HepG2 (cell line): ENCODE results near the gene NAA16. TPM values are rescaled to one million over a fixed set of nuclear protein-coding genes. Genes with fewer than 3 reads are reported as not detected.

Experiments
- ATAC-seq: fragments of 200-7000 bp; cut with Tn5 transposase; 3 replicates; pipeline ENCODE4 v1.9.1; 2020; ENCODE audit warnings: mild to moderate bottlenecking, moderate library complexity
- BruUV-seq: library from RNA; stranded (reverse); fragments of 400-500 nt; replicated peaks from 2 replicates; lab custom pipeline; 2021; lab: Mats Ljungman, UMichigan
- CTCF ChIA-PET: fragments of 300-600 bp; formaldehyde crosslinking; extraction: SDS; loops from one replicate; lab custom pipeline; 2021; ENCODE audit warnings: low total read pairs, inconsistent platforms, low intra/inter-chr PET ratio; lab: Yijun Ruan, JAX
- POLR2A ChIA-PET: fragments of 350-600 bp; sonication (Branson Sonifier 250); formaldehyde crosslinking; loops from one replicate; lab custom pipeline; 2020; ENCODE audit warnings: antibody characterized with exemption, inconsistent platforms; lab: Yijun Ruan, JAX
- DNase-seq: peaks from one replicate; pipeline ENCODE4 v3.0.0-alpha.2; 2015; ENCODE audit warnings: low spot score
- FAIRE-seq: peaks from 3 replicates; lab custom pipeline; 2011; peaks lifted over from hg19 to GRCh38; lab: Jason Lieb, UNC
- H2AFZ ChIP-seq: one replicate; pipeline ENCODE4 v1.6.1; 2011; ENCODE audit warnings: low read length, inconsistent platforms
- H3K27ac ChIP-seq: fragments of 300-600 bp; 3 replicates; pipeline ENCODE4 v1.8.0; 2011; ENCODE audit warnings: mixed run types, mild to moderate bottlenecking, mixed read lengths, low read length, inconsistent platforms; ENCODE audit not compliant: insufficient read depth; ENCODE audit errors: extremely low read length
- H3K27me3 ChIP-seq, 2 experiments: fragments of 200-600 bp in 1 of 2; 2 replicates in 1 of 2; 3 replicates in 1 of 2; pipeline versions ENCODE4 v1.6.0 to v1.8.0; 2011; ENCODE audit warnings: low read length in 2 of 2, mild to moderate bottlenecking in 2 of 2, moderate library complexity in 2 of 2, inconsistent platforms in 1 of 2; ENCODE audit not compliant: insufficient read depth in 2 of 2, control insufficient read depth in 1 of 2
- H3K36me3 ChIP-seq, 2 experiments: fragments of 200-600 bp in 1 of 2; replicated peaks in 1 of 2; 2 replicates in 1 of 2; 3 replicates in 1 of 2; pipeline versions ENCODE4 v1.5.1 to v1.8.0; 2011; ENCODE audit warnings: low read length in 2 of 2, inconsistent platforms in 1 of 2; ENCODE audit not compliant: insufficient read depth in 2 of 2, control insufficient read depth in 1 of 2
- H3K4me1 ChIP-seq: 2 replicates; pipeline ENCODE4 v1.5.1; 2012; ENCODE audit warnings: low read length, inconsistent platforms; ENCODE audit not compliant: insufficient read depth
- H3K4me2 ChIP-seq: 2 replicates; pipeline ENCODE4 v1.6.0; 2011; ENCODE audit warnings: low read depth, low read length, inconsistent platforms
- H3K4me3 ChIP-seq, 3 experiments: fragments of 200-600 bp in 1 of 3; sonication (generic), shearing (Covaris generic) in 1 of 3; replicated peaks in 1 of 3; 2 replicates each; pipeline ENCODE4 v1.5.1; 2011 to 2016; ENCODE audit warnings: low read length in 3 of 3, inconsistent platforms in 2 of 3, low read depth in 2 of 3, mild to moderate bottlenecking in 2 of 3, control low read depth in 1 of 3, mixed read lengths in 1 of 3; ENCODE audit not compliant: insufficient read depth in 1 of 3
- H3K79me2 ChIP-seq: one replicate; pipeline ENCODE4 v1.6.1; 2011; ENCODE audit warnings: low read length, inconsistent platforms; ENCODE audit not compliant: insufficient read depth
- H3K9ac ChIP-seq: 2 replicates; pipeline ENCODE4 v1.6.0; 2011; ENCODE audit warnings: mild to moderate bottlenecking, low read depth, low read length, inconsistent platforms; ENCODE audit not compliant: insufficient read depth
- H3K9me3 ChIP-seq: 2 replicates; pipeline ENCODE4 v1.5.1; 2012; ENCODE audit warnings: mild to moderate bottlenecking, low read length
- H4K20me1 ChIP-seq: 2 replicates; pipeline ENCODE4 v1.6.0; 2011; ENCODE audit warnings: inconsistent platforms, mild to moderate bottlenecking, low read length, moderate library complexity; ENCODE audit not compliant: insufficient read depth
- EED ChIP-seq: sonication (generic); formaldehyde crosslinking; IDR thresholded peaks from 2 replicates; pipeline ENCODE4 v1.5.0; 2020; ENCODE audit warnings: mild to moderate bottlenecking, missing genetic modification reagents
- HOMEZ ChIP-seq: IDR thresholded peaks from 2 replicates; pipeline ENCODE4 v1.6.1; 2016; ENCODE audit warnings: low read depth
- HOXA5 ChIP-seq: sonication (generic); formaldehyde crosslinking; IDR thresholded peaks from 2 replicates; pipeline ENCODE4 v1.4.0; 2020; ENCODE audit warnings: missing genetic modification reagents
- KLF12 ChIP-seq: sonication (generic); formaldehyde crosslinking; IDR thresholded peaks from 2 replicates; pipeline ENCODE4 v1.4.0; 2020; ENCODE audit warnings: missing genetic modification reagents, borderline replicate concordance
- MEIS1 ChIP-seq: sonication (generic); formaldehyde crosslinking; IDR thresholded peaks from 2 replicates; pipeline ENCODE4 v1.9.0; 2021; ENCODE audit warnings: mild to moderate bottlenecking, missing genetic modification reagents, moderate library complexity, borderline replicate concordance
- PAXIP1 ChIP-seq: sonication (generic); formaldehyde crosslinking; conservative IDR thresholded peaks from 2 replicates; pipeline ENCODE4 v1.4.0; 2020; ENCODE audit warnings: mild to moderate bottlenecking, missing genetic modification reagents, moderate library complexity
- PCBP2 ChIP-seq: fragments of 200-400 bp; formaldehyde crosslinking; optimal IDR thresholded peaks from 2 replicates; pipeline ENCODE3; 2018; ENCODE audit warnings: low read length, low read depth; ENCODE audit not compliant: poor library complexity, severe bottlenecking
- POLR2A ChIP-seq, 2 experiments: IDR thresholded peaks; 2 replicates each; pipeline ENCODE4 v1.6.1; 2011; ENCODE audit warnings: low read depth in 2 of 2, low read length in 2 of 2, mild to moderate bottlenecking in 1 of 2, moderate library complexity in 1 of 2; ENCODE audit not compliant: insufficient read depth in 1 of 2
- SSRP1 ChIP-seq: IDR thresholded peaks from 2 replicates; pipeline ENCODE4 v1.6.1; 2016; ENCODE audit warnings: control low read depth
- TAF1 ChIP-seq: sonication (generic); formaldehyde crosslinking; IDR thresholded peaks from 2 replicates; pipeline ENCODE4 v1.4.0; 2020; ENCODE audit warnings: missing genetic modification reagents
- TFDP1 ChIP-seq: IDR thresholded peaks from 2 replicates; pipeline ENCODE4 v1.6.1; 2016; ENCODE audit warnings: missing compliant biosample characterization, missing genetic modification reagents, borderline replicate concordance
- ZC3H13 ChIP-seq: sonication (generic); formaldehyde crosslinking; IDR thresholded peaks from 2 replicates; pipeline ENCODE4 v1.8.1; 2023; ENCODE audit warnings: mild to moderate bottlenecking, missing genetic modification reagents, moderate library complexity
- ZFP41 ChIP-seq: sonication (generic); formaldehyde crosslinking; IDR thresholded peaks from 2 replicates; pipeline ENCODE4 v1.4.0; 2020; ENCODE audit warnings: mild to moderate bottlenecking, missing genetic modification reagents, borderline replicate concordance
- ZNF484 ChIP-seq: sonication (generic); formaldehyde crosslinking; IDR thresholded peaks from 2 replicates; pipeline ENCODE4 v1.5.1; 2020; ENCODE audit warnings: mild to moderate bottlenecking, low read depth, missing genetic modification reagents, borderline replicate concordance
- WGBS: methylation state at CpG from one replicate; pipeline ENCODE4 v1.1.6; 2017; ENCODE audit warnings: low lambda C conversion rate; 5-methylcytosine and 5-hydroxymethylcytosine counted together
- in situ Hi-C: cut with HindIII; loops from 2 replicates; pipeline ENCODE4 v1.10.0; 2017; ENCODE audit warnings: low pct_unique_long_range_greater_than_20kb; ENCODE audit not compliant: extremely low pct_ligation_motif_present
- intact Hi-C: fragments of 100-400 bp; cut with micrococcal nuclease; formaldehyde crosslinking; loops from one replicate; pipeline ENCODE4 v1.10.0; 2022; ENCODE audit not compliant: unreplicated experiment
- polyA plus RNA-seq, 8 experiments: library from polyadenylated mRNA; depleted of rRNA in 3 of 8; stranded (reverse) in 7 of 8; unstranded in 1 of 8; fragments of >200 nt; fragmentation: Illumina TruSeq in 4 of 8; extraction: Trizol in 4 of 8; gene quantifications; 2 replicates each; pipeline versions ENCODE4 v1.2.1 to v1.2.3, GENCODE V29; 2011 to 2016; ENCODE audit warnings: low read depth in 4 of 8, missing spikeins in 1 of 8, mixed read lengths in 1 of 8; ENCODE audit not compliant: insufficient read depth in 1 of 8
- total RNA-seq, 5 experiments: library from RNA; depleted of rRNA; stranded (reverse); fragments of >200 nt; fragmentation: Illumina TruSeq; extraction: Trizol; gene quantifications; 2 replicates each; pipeline ENCODE4 v1.2.3, GENCODE V29; 2016; ENCODE audit warnings: low read depth in 1 of 5

NAA16 gene
- total and polyA plus RNA-seq, 2 of the 13 experiments (the other 11 are each of a cell fraction or from before 2014, with no cell fraction given): 9.2 to 15.1 TPM

- Histone ChIP-seq H4K20me1 (no peaks in the 10 kb centered on the region), H2AFZ (no peak overlapping the region), H3K4me2 (no peak overlapping the region), H3K9me3 (no peaks in the 10 kb centered on the region), H3K79me2 (no peaks in the 10 kb centered on the region), H3K9ac (no peak overlapping the region), H3K27me3 (no peaks in the 10 kb centered on the region), H3K4me1 (no peaks in the 10 kb centered on the region), H3K27ac (no peak overlapping the region), H3K36me3 (peaks cover 0 to 32% of the 10 kb centered on the region in 2 experiments; a peak in 2 of 5 replicates), H3K4me3 (no peak overlapping the region)
- TF ChIP-seq SSRP1 (CRISPR knock-in tag) (no peak), PAXIP1 (CRISPR knock-in tag) (no peak), HOXA5 (CRISPR knock-in tag) (no peak), KLF12 (no peak)
- ChIA-PET CTCF (no interaction called here), POLR2A (no interaction called here)
- ATAC-seq (no peak), FAIRE-seq (no peak), DNase-seq (no peak)
- in situ Hi-C loops (no loop called here), intact Hi-C loops (no loop called here)
- no TSS peak for BruUV-seq
- WGBS: 99% methylated on average over 4 of the region's 4 CpGs
Measured at GRCh38 chr13:41334810-41335209, 23.7 kb downstream of the NAA16 start.

- Histone ChIP-seq H3K36me3 (peaks cover 5 to 31% of the 10 kb centered on the region in 2 experiments), H3K79me2 (peaks cover 18% of the 10 kb centered on the region), H3K27ac (no peak overlapping the region), H3K27me3 (no peaks in the 10 kb centered on the region), H3K4me1 (peaks cover 9% of the 10 kb centered on the region), H3K9ac (no peak overlapping the region), H3K9me3 (no peaks in the 10 kb centered on the region), H3K4me3 (no peak overlapping the region), H4K20me1 (no peaks in the 10 kb centered on the region), H3K4me2 (no peak overlapping the region), H2AFZ (no peak overlapping the region)
- peak; percentile 35; the same call in 1 of the 3 replicates for ATAC-seq
- FAIRE-seq: no peak
- 100% methylated on average over 4 of the region's 4 CpGs for WGBS
- BruUV-seq: no TSS peak
- in situ Hi-C loops (no loop called here), intact Hi-C loops (no loop called here)
- POLR2A ChIA-PET: no interaction called here
- DNase-seq: peak; percentile 27
- CTCF ChIA-PET: no interaction called here
- TF ChIP-seq HOMEZ (CRISPR knock-in tag): no peak
- TF ChIP-seq POLR2A (IDR thresholded peaks at IDR 0.05; ENCODE audit: insufficient read depth in 1 of 2, low read depth in 2 of 2, low read length in 2 of 2): no peak
- TF ChIP-seq PCBP2: no peak
- TF ChIP-seq ZFP41 (CRISPR knock-in tag): no peak
- no peak for TF ChIP-seq TAF1 (CRISPR knock-in tag)
- no peak for TF ChIP-seq ZNF484 (CRISPR knock-in tag)
- TF ChIP-seq ZC3H13: no peak
- no peak for TF ChIP-seq MEIS1 (CRISPR knock-in tag)
- TF ChIP-seq EED (CRISPR knock-in tag): no peak
- no peak for TF ChIP-seq TFDP1 (CRISPR knock-in tag)
Measured at GRCh38 chr13:41344358-41344757, 33.3 kb downstream of the NAA16 start.
